ENCODE results near the gene ABL1. TPM values are rescaled to one million over a fixed set of nuclear protein-coding genes. Genes with fewer than 3 reads are reported as not detected.

Gene ABL1
- total RNA-seq, 1 donor from 2014 or later: 48.2 TPM

- DNase-seq (ENCODE audit: low spot score): peak; percentile 98
Measured at GRCh38 chr9:130824643-130825350, 10.3 kb upstream of the ABL1 start.

DNA sequence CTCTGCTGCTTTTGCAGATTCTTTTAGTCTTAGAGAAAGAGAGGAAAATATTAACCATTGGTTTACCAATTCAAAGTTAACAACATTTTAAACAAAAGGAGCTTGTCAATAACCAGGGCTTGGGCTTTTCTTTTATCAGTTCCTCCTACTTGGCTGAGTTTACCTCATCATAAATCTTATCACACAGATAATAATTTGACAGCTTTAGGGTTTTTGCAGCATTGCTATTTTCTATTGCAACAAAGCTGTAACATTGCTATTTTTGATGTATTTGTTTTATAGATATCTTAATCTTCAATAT, 9.8 kb upstream of the ABL1 start:
- DNase-seq (ENCODE audit: low spot score): no peak

DNA sequence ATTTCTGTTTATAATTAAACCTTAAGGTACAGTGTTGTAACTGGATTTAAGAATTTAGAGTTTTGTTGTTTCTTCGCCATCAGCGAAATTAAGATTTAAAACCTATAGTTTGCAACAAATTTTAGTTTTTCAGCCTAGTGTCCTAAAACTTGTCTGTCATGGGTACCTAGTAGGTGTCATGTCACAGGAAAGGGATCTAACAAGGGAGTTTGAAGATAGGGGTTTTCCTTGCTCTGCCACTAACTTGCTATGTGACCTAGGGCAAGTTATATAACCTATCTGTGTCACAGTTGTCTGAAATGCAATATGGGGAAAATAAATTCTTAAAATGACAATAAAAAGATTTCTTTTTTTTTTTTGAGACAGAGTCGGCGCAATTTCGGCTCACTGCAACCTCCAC, 9.2 kb upstream of the ABL1 start:
- no peak for DNase-seq (ENCODE audit: low spot score)

- DNase-seq (ENCODE audit: low spot score): peak; percentile 69
Measured at GRCh38 chr9:130829762-130830161, 5.3 kb upstream of the ABL1 start.

- DNase-seq (ENCODE audit: low spot score): no peak
Measured at GRCh38 chr9:130830231-130830760, 4.8 kb upstream of the ABL1 start.

- no peak for DNase-seq (ENCODE audit: low spot score)
Measured at GRCh38 chr9:130831077-130831476, 4.0 kb upstream of the ABL1 start.

DNA sequence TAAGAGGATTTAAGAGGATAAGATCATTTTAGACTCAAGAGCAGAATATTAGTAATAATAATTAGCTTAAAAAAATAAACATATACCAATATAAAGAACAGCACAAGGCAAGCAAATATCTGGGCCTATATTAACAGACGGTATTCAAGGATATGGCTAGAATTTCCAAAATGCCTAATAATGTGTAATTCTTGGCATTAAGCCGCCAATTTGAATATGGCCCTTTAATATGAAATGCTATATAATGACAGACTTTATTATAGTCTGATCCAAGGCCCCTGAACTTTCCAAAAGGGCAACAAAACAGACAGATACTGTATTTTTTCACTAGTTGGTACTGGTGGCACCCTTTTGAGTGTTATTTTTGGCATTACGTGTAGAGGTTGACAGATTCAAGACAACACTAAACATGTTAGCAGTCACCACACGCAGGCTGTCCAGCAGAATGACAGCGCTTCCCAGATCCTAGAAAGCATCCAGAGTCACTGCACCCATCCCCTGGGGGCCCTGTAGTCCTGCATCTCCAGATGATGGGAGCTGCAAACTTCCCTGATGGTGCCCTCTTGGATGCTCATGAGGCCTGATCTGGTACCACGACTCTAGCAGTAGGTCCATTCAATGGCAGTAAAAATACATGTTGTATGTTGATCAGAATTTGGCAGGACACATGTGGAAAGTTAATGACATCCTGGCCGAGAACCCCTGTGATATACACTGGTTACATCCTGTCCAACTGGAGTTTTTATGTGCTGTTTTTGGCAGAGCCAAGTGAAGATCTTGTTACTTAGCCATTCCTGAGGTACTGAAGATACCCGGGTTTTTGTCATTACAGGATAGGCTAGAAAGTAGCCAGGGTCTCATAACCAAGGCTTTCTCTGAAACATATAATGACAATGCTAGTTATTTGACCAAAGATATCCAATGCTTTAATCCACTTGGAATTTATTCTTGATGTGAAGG, 1.7 kb upstream of the ABL1 start:
- DNase-seq (ENCODE audit: low spot score): no peak

DNA sequence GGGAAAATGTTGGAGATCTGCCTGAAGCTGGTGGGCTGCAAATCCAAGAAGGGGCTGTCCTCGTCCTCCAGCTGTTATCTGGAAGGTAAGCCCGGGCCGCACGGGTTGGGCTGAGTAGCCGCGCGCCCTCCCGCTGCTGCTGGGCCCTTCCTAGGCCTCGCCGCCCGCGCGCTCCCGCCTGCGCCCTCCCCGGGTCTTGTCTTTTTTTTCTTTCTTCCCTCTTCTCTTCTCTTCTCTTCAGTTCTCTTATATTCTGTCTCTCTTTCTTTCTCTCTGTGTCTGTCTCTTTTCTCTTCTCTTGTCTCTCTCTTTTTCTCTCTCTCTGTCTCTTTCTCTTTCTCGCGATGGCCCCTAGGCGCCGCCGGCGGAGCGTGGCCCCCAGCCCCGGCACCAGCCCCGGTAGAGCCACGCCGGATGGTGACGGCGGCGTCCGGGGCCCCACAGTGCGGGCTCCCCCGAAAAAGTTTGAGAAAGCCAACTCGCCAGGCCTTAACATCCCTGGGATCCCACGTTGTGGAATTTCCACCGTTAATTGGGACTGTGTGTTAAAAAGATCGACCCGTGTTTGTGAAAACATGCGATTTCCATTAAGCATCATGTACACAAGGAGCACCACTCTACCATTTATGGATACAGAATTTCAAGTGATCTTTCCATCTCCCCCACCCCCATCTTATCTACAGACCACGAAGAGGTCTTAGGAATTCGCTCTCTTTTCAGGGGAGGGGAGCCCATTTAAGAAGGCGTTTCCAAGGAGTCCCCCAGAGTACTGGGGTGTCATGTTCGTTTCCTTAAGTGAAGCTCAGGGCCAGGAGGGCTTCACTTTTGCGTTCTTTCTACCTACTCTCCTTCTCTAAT, 616 bp downstream of the ABL1 start:
- DNase-seq (ENCODE audit: low spot score): peak; percentile 64

DNA sequence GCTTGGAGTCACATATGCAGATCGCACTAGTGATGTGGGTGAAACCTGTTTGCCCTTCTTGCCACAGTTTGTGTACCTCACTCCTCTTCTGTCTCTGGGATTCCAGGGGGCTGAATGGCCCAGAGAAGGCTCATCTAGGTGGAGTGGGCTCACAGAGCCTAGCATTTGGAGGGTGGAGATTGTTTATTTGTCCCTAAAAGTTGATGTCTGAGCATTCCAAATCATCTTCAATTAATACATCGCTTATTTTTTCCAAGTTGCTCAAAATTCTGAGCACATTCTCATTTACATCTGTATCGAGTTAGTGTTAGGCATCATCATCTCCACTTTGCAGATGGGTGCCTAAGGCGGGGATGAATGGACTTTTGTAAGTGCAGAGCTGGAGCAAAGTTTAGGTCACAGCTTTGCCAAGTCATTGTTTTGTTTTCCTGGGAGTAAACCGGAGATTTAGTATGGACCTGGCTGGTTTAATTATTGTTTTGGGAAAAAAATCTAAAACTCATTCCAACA, 2.0 kb downstream of the ABL1 start:
- peak; percentile 25 for DNase-seq (ENCODE audit: low spot score)

DNA sequence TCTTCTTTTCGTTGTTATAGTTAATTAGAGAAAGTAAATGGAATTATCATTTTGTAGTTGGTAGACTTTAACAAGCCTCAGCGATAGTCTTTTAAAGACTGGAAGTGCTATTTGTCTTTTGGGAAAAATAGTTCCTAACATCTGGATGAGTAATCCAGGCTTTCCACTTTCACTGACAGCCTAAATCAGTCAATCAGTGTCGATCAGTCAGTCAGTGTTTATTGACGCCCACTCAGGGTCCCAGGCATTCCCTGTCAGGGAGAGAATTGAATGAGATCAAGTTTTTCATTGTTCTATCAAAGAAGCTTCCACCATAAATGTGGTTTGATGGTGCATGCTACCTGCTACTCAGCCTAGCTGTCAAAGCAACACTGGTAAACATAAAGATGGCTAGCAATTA, 2.6 kb downstream of the ABL1 start:
- no peak for DNase-seq (ENCODE audit: low spot score)

- peak; percentile 58 for DNase-seq (ENCODE audit: low spot score)
Measured at GRCh38 chr9:130839132-130840111, 4.4 kb downstream of the ABL1 start.

GRCh38 chr9:130842545-130842944, 7.5 kb downstream of the ABL1 start:
- DNase-seq (ENCODE audit: low spot score): no peak

DNA sequence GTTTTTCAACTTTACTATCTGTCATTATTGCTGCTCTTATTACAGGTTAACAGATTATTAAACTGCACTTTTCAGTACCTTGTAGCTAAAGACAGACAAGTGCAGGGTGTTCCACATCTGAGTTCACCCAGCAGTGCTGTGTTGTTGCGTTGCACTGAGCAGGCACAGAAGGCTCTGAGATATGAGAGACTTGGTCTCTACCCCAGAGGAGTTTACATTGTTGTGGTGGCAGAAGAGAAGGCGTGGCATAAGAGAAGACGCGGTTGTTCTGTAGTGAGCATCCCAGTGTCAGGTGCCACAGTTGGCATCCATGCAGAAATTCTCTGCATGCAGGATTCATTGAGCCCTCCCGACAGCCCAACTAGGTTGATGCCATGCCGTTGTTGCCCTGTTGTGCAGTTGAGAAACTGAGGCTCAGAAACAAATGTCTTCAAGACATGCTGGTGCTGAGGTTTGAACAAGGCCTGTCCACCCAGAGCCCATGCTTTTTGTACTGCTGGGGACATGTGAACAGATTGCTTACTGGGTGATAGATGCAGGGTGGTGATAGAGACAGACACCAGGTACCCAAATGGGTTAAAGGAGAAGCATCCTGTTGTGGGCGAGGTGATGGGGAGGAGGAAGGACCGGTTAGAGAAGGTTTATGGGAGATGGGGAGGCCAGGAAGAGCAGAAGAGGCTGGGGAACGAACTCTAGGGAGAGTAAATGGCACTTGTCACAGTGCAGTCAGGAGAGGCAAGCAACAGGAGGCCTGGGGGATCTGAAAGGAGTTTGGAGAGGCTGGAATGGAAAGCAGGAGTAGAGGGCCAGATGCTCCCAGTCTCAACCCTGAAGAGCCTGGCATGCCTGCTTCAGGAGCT, 8.2 kb downstream of the ABL1 start:
- DNase-seq (ENCODE audit: low spot score): no peak

DNA sequence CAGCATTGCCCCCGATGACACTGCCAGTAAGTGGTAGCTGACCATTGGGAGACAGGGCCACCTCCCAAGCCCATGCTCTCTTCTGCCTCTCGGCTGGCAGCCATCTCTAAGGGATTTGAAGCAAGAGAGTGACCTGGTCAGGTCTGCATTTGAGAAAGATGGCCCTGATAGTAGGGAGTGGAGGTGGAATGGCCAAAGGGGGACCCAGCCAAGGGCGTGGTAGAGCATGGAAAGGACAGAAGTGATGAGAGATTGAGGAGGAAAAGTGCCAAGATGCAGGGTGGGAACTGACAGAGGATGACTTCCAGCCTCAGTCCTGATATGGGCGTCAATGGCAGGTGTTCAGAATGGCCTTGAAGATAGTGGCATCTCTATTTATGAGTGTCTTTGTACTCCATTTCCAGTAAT, 9.0 kb downstream of the ABL1 start:
- DNase-seq (ENCODE audit: low spot score): no peak

DNA sequence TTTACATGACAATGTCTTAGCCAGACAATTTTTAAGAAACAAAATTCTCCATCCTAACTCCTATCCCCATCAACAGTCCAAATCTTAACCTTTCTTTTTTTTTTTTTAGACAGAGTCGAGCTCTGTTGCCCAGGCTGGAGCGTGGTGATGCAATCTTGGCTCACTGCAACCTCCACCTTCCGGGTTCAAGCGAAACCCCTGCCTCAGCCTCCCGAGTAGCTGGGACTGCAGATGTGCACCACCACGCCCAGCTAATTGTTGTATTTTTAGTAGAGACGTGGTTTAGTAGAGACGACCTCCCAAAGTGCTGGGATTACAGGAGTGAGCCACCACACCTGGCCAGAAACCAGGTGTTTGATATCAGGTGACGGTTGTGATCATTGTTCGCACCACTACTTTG, 10.2 kb downstream of the ABL1 start:
- DNase-seq (ENCODE audit: low spot score): no peak

DNA sequence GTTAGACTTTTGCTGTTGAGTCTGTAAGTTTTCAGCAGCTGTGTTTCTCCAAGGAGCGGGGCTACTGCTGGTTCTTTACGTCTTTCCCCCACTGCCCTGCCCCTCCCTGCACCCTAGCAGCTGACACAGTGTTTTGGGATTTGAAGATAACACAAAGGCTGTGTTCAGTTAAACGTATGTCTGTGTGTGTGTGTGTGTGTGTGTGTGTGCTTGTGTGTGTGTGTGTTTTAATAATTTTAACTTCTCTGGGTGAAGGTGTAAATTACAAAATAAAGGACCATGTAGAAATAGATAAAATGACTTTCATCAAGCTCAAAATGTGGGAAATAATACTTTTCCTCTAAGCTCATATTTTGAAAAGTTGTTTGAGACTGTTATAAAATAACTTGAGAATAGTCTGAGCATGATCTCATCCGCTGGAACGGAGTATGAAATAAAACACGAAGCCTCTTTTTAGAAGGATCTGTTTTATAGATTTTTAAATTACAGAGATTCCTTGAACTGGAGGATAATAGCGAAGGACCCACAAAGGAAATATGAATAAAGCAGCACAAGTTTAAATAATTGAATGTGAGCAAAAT, 10.9 kb downstream of the ABL1 start:
- DNase-seq (ENCODE audit: low spot score): peak; percentile 93

DNA sequence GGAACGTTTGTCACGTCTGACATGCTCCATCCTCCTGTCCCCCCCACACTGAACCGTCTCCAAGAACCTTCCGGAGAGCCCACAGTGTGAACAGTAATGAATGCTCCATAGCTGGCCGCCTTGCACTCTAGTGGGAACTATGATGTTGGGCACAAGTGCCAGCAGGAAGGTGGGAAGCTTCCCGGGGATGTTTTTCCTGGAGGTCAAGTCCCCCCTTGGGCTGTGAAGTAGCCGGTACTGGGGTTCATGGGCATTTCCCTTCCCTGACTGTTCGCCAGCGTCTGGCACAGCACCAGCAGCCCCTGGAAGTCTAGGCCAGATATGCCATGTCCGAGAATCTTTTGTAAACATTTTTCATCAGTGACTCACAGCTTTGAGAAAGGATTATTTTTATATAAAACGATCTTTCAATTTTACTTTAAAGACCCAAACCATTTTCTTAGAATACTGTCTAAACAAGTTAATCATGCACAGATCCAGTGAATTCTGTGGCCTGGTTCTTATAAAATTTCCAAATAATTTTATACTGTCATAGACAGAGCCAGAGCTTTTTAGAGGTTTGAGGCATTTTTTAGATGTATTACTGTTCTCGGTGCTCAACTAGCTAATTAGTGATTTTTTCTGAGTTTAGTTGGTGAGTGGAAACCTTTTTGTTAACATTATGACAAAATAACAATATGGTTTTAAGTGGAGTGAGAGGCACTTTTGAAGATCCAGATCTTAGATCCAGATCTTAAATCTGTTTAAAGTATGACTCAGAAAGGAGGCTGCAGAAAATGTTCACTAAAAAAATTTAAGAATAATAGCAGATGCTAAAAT, 11.6 kb downstream of the ABL1 start:
- DNase-seq (ENCODE audit: low spot score): peak; percentile 86

Measured in umbilical cord (tissue), 2 donors.